BJ (cell line): Measurements from ENCODE around the gene LMNTD2. TPM values are rescaled to one million over a fixed set of nuclear protein-coding genes. Genes with fewer than 3 reads are reported as not detected.

Experiments
- CTCF ChIA-PET: fragments of 350-600 bp; formaldehyde crosslinking; extraction: SDS; loops from one replicate; lab custom pipeline; 2021; ENCODE audit warnings: antibody characterized with exemption, inconsistent platforms; lab: Yijun Ruan, JAX
- POLR2A ChIA-PET: fragments of 300-600 bp; sonication (Branson Sonifier 250); formaldehyde crosslinking; extraction: SDS; loops from one replicate; lab custom pipeline; 2021; ENCODE audit warnings: antibody characterized with exemption; lab: Charles Lee
- DNase-seq: peaks from one replicate; pipeline ENCODE4 v3.0.0-alpha.2; 2011; ENCODE audit warnings: low read depth
- H3K27me3 ChIP-seq: 2 replicates; pipeline ENCODE4 v1.6.0; 2011; ENCODE audit warnings: low read length; ENCODE audit not compliant: control insufficient read depth, insufficient read depth
- H3K36me3 ChIP-seq: 2 replicates; pipeline ENCODE4 v1.5.1; 2011; ENCODE audit warnings: low read length; ENCODE audit not compliant: control insufficient read depth, insufficient read depth
- H3K4me3 ChIP-seq: 2 replicates; pipeline ENCODE4 v1.5.1; 2011; ENCODE audit warnings: low read depth, mild to moderate bottlenecking, control low read depth, low read length
- CTCF ChIP-seq: IDR thresholded peaks from 2 replicates; pipeline ENCODE4 v1.5.1; 2011; ENCODE audit warnings: low read depth, mild to moderate bottlenecking, control low read depth, inconsistent platforms, low read length, moderate library complexity; ENCODE audit not compliant: insufficient read depth
- polyA minus RNA-seq: library from RNA; depleted of rRNA, polyadenylated mRNA; stranded (reverse); fragments of >200 nt; gene quantifications from 2 replicates; pipeline ENCODE4 v1.2.3, GENCODE V29; 2011; rRNA and poly(A)+ RNA removed
- polyA plus RNA-seq: library from polyadenylated mRNA; depleted of rRNA; stranded (reverse); fragments of >200 nt; gene quantifications from 2 replicates; pipeline ENCODE4 v1.2.3, GENCODE V29; 2011; rRNA removed

The LMNTD2 gene
- polyA plus RNA-seq (1.6 and 2.5 TPM in 2 replicates), polyA minus RNA-seq (0.66 and 0.77 TPM in 2 replicates)

- TF ChIP-seq CTCF = no peak
- H3K4me3 ChIP-seq = peak within 1 kb of the TSS; percentile 67
- ChIA-PET CTCF (interaction anchor here (1.3 kb wide), 1 partner anchor 163 kb away, joined by 5 read pairs; no protein-coding TSS in a partner anchor), POLR2A (no interaction called here)
- no peak for DNase-seq
- peaks cover 13% of the 10 kb centered on the region for H3K27me3 ChIP-seq
- peaks cover 8% of the 10 kb centered on the region for H3K36me3 ChIP-seq
Measured at GRCh38 chr11:560305-561147, at the start of gene LMNTD2, which contains the start of gene RASSF7. Gene LMNTD2, minus strand, starts transcription at chr11:560738. Its CDS starts 22 bp downstream, at chr11:560716. Gene RASSF7, plus strand, starts transcription at chr11:560970. Its CDS starts 799 bp downstream, at chr11:561769.

GRCh38 chr11:609341-609811 lies 48.8 kb upstream of the LMNTD2 start:
- Histone ChIP-seq H3K36me3 (peaks cover 62% of the 10 kb centered on the region), H3K27me3 (no peaks in the 10 kb centered on the region), H3K4me3 (no peak overlapping the region)
- no peak for TF ChIP-seq CTCF
- no peak for DNase-seq
- CTCF ChIA-PET = no interaction called here
- POLR2A ChIA-PET = no interaction called here

- peaks cover 61% of the 10 kb centered on the region for H3K36me3 ChIP-seq
- no peak for DNase-seq
- no peak for TF ChIP-seq CTCF
- ChIA-PET POLR2A (no interaction called here), CTCF (no interaction called here)
- H3K27me3 ChIP-seq = no peaks in the 10 kb centered on the region
- no peak overlapping the region for H3K4me3 ChIP-seq
Measured at GRCh38 chr11:608791-609251, 48.3 kb upstream of the LMNTD2 start.

- DNase-seq = no peak
- TF ChIP-seq CTCF = no peak
- H3K27me3 ChIP-seq = no peaks in the 10 kb centered on the region
- POLR2A ChIA-PET = no interaction called here
- CTCF ChIA-PET = no interaction called here
- peaks cover 61% of the 10 kb centered on the region for H3K36me3 ChIP-seq
- no peak overlapping the region for H3K4me3 ChIP-seq
Measured at GRCh38 chr11:607971-608659, 47.6 kb upstream of the LMNTD2 start.
